GM12878 (cell line): ENCODE data around the gene MRPL46. TPM values are rescaled to one million over a fixed set of nuclear protein-coding genes. Genes with fewer than 3 reads are reported as not detected.

Experiments used
- ATAC-seq: fragments of 200-7000 bp; cut with Tn5 transposase; 3 replicates; pipeline ENCODE4 v1.9.1; 2020; ENCODE audit warnings: mild to moderate bottlenecking, moderate library complexity
- BruUV-seq: library from RNA; stranded (reverse); fragments of 400-500 nt; replicated peaks from 2 replicates; lab custom pipeline; 2021; lab: Mats Ljungman, UMichigan
- CTCF ChIA-PET: fragments of 300-600 bp; sonication (Branson Sonifier 250); formaldehyde crosslinking; extraction: SDS; loops from one replicate; lab custom pipeline; 2021; ENCODE audit warnings: inconsistent platforms; lab: Yijun Ruan, JAX
- POLR2A ChIA-PET: fragments of 350-600 bp; formaldehyde crosslinking; extraction: SDS; loops from one replicate; lab custom pipeline; 2021; ENCODE audit warnings: inconsistent platforms; lab: Charles Lee
- RAD21 ChIA-PET: fragments of 300-600 bp; sonication (Branson Sonifier 250); formaldehyde crosslinking; loops from one replicate; lab custom pipeline; 2023; ENCODE audit warnings: antibody characterized with exemption; ENCODE audit not compliant: unreplicated experiment; lab: Charles Lee
- SMC1A ChIA-PET: fragments of 300-600 bp; sonication (Branson Sonifier 250); formaldehyde crosslinking; loops from one replicate; lab custom pipeline; 2023; ENCODE audit not compliant: unreplicated experiment, uncharacterized antibody; lab: Charles Lee
- DNase-seq: peaks from one replicate; pipeline ENCODE4 v3.0.0-alpha.2; 2011; ENCODE audit warnings: low read depth, low spot score
- FAIRE-seq: peaks from 3 replicates; lab custom pipeline; 2011; peaks lifted over from hg19 to GRCh38; lab: Jason Lieb, UNC
- H2AFZ ChIP-seq: 2 replicates; pipeline ENCODE4 v1.6.0; 2011; ENCODE audit warnings: low read depth, low read length, control low read depth; ENCODE audit not compliant: control insufficient read depth
- H3K27ac ChIP-seq: 2 replicates; pipeline ENCODE4 v1.5.1; 2011; ENCODE audit warnings: control low read depth; ENCODE audit not compliant: control insufficient read depth, insufficient read depth
- H3K27me3 ChIP-seq, 2 experiments: replicated peaks in 1 of 2; 2 replicates each; pipeline versions ENCODE4 v1.6.0 to v1.6.1; 2011; ENCODE audit warnings: low read length in 1 of 2; ENCODE audit not compliant: control insufficient read depth in 2 of 2, insufficient read depth in 2 of 2
- H3K36me3 ChIP-seq, 2 experiments: 2 replicates each; pipeline ENCODE4 v1.5.1; 2011; ENCODE audit warnings: low read length in 1 of 2; ENCODE audit not compliant: control insufficient read depth in 2 of 2, insufficient read depth in 2 of 2
- H3K4me1 ChIP-seq: 2 replicates; pipeline ENCODE4 v1.6.1; 2011; ENCODE audit warnings: mild to moderate bottlenecking, low read length, moderate library complexity, mixed read lengths; ENCODE audit not compliant: control insufficient read depth, insufficient read depth
- H3K4me2 ChIP-seq: 2 replicates; pipeline ENCODE4 v1.6.0; 2011; ENCODE audit warnings: control low read depth; ENCODE audit not compliant: control insufficient read depth, insufficient read depth
- H3K4me3 ChIP-seq: fragments of 200-600 bp; sonication (generic); 2 replicates; pipeline ENCODE4 v1.5.1; 2016
- H3K79me2 ChIP-seq: 2 replicates; pipeline ENCODE4 v1.6.0; 2011; ENCODE audit warnings: low read length; ENCODE audit not compliant: control insufficient read depth, insufficient read depth
- H3K9ac ChIP-seq: 2 replicates; pipeline ENCODE4 v1.8.0; 2011; ENCODE audit warnings: low read length, control low read depth, mixed read lengths; ENCODE audit not compliant: control insufficient read depth, insufficient read depth
- H3K9me3 ChIP-seq: replicated peaks from 3 replicates; pipeline ENCODE4 v1.5.1; 2011; ENCODE audit warnings: mild to moderate bottlenecking, low read length; ENCODE audit not compliant: control insufficient read depth, insufficient read depth
- H4K20me1 ChIP-seq: 2 replicates; pipeline ENCODE4 v1.6.0; 2011; ENCODE audit not compliant: control insufficient read depth, insufficient read depth
- ATF3 ChIP-seq: IDR thresholded peaks from 2 replicates; pipeline ENCODE4 v1.6.1; 2011; ENCODE audit warnings: low read depth, mild to moderate bottlenecking, low read length, moderate library complexity, borderline replicate concordance; ENCODE audit errors: extremely low read depth
- BCLAF1 ChIP-seq: fragments of 450-650 bp; IDR thresholded peaks from 2 replicates; pipeline ENCODE4 v1.6.1; 2017; ENCODE audit warnings: antibody characterized with exemption, mild to moderate bottlenecking, moderate library complexity
- CBX3 ChIP-seq: fragments of 200-600 bp; sonication (generic); IDR thresholded peaks from 2 replicates; pipeline ENCODE4 v1.6.1; 2016; ENCODE audit warnings: low read depth, borderline replicate concordance
- CHD4 ChIP-seq: fragments of 200-600 bp; sonication (generic); IDR thresholded peaks from 2 replicates; pipeline ENCODE4 v1.6.1; 2016; ENCODE audit warnings: mild to moderate bottlenecking
- GATAD2B ChIP-seq: fragments of 450-650 bp; conservative IDR thresholded peaks from 2 replicates; pipeline ENCODE4 v1.6.1; 2017; ENCODE audit warnings: low read depth, mild to moderate bottlenecking, moderate library complexity
- MLLT1 ChIP-seq: fragments of 450-650 bp; IDR thresholded peaks from 2 replicates; pipeline ENCODE4 v1.6.1; 2016; ENCODE audit warnings: mild to moderate bottlenecking
- NBN ChIP-seq: fragments of 450-650 bp; IDR thresholded peaks from 2 replicates; pipeline ENCODE4 v1.6.1; 2016
- POLR2A ChIP-seq: IDR thresholded peaks from 2 replicates; pipeline ENCODE4 v1.6.1; 2011; ENCODE audit warnings: low read depth, mild to moderate bottlenecking, low read length
- RAD51 ChIP-seq: fragments of 450-650 bp; IDR thresholded peaks from 2 replicates; pipeline ENCODE4 v1.6.1; 2016; ENCODE audit warnings: moderate library complexity, mild to moderate bottlenecking, inconsistent platforms
- ZNF207 ChIP-seq: fragments of 450-650 bp; IDR thresholded peaks from 2 replicates; pipeline ENCODE4 v1.6.1; 2014; ENCODE audit warnings: antibody characterized with exemption, mild to moderate bottlenecking, borderline replicate concordance
- ZNF622 ChIP-seq: fragments of 450-650 bp; IDR thresholded peaks from 2 replicates; pipeline ENCODE4 v1.6.1; 2017; ENCODE audit warnings: mild to moderate bottlenecking, inconsistent platforms
- ZNF687 ChIP-seq: fragments of 450-650 bp; IDR thresholded peaks from 2 replicates; pipeline ENCODE4 v1.6.1; 2017; ENCODE audit warnings: mild to moderate bottlenecking, moderate library complexity
- WGBS: methylation state at CpG from one replicate; pipeline ENCODE4 v1.1.6; 2016; ENCODE audit warnings: low lambda C conversion rate; ENCODE audit not compliant: insufficient replicate concordance, insufficient coverage; ENCODE audit errors: missing lambda C conversion rate; 5-methylcytosine and 5-hydroxymethylcytosine counted together
- in situ Hi-C: fragments of 300-500 bp; cut with MboI; formaldehyde crosslinking; loops from 9 replicates; pipeline ENCODE4 v1.14.3; 2018; ENCODE audit warnings: mixed read lengths
- intact Hi-C: fragments of 100-400 bp; cut with micrococcal nuclease; formaldehyde crosslinking; loops from one replicate; pipeline ENCODE4 v1.14.2; 2022; ENCODE audit not compliant: unreplicated experiment
- polyA plus RNA-seq, 11 experiments: library from polyadenylated mRNA; depleted of rRNA in 4 of 11; unstranded in 6 of 11; stranded (reverse) in 5 of 11; fragments of >200 nt; fragmentation: Nextera tagmentation in 4 of 11; fragmentation: Illumina TruSeq in 1 of 11; extraction: Ambion mirVana in 4 of 11; extraction: Trizol in 1 of 11; gene quantifications; 1 replicate in 1 of 11; 2 replicates in 10 of 11; pipeline versions ENCODE4 v1.2.1 to v1.2.3, GENCODE V29; 2011 to 2016; ENCODE audit warnings: inconsistent platforms in 2 of 11, missing spikeins in 2 of 11, low read depth in 1 of 11
- total RNA-seq, 4 experiments: library from RNA; depleted of rRNA in 3 of 4; stranded (reverse); fragments of >200 nt in 3 of 4; fragmentation: Illumina TruSeq in 1 of 4; extraction: Trizol in 1 of 4; gene quantifications; 2 replicates each; pipeline versions ENCODE4 v1.2.1 to v1.2.3, GENCODE V29; 2013 to 2021

The MRPL46 gene
- total and polyA plus RNA-seq, 10 of the 15 experiments (the other 5 are each of a cell fraction or from before 2014, with no cell fraction given), result 37.4 to 96.7 (median 52.9) TPM

- Histone ChIP-seq H3K27ac (no peak overlapping the region), H2AFZ (no peak overlapping the region), H3K9ac (no peak overlapping the region), H4K20me1 (no peaks in the 10 kb centered on the region), H3K4me3 (no peak overlapping the region), H3K27me3 (no peaks in the 10 kb centered on the region), H3K36me3 (peaks cover 10 to 20% of the 10 kb centered on the region in 2 experiments), H3K9me3 (no peaks in the 10 kb centered on the region), H3K79me2 (peaks cover 31% of the 10 kb centered on the region), H3K4me1 (peaks cover 3% of the 10 kb centered on the region; the same call in 1 of the 2 replicates), H3K4me2 (no peak overlapping the region)
- intact Hi-C loops (no loop called here), in situ Hi-C loops (no loop called here)
- CTCF ChIA-PET, result interaction anchor here (1.2 to 4.1 kb wide), 3 partner anchors 8 to 13 kb away, joined by 3 to 24 read pairs (median 5); no protein-coding TSS in a partner anchor
- BruUV-seq, result no TSS peak
- RAD21 ChIA-PET, result no interaction called here
- no peak for DNase-seq
- ATAC-seq, result no peak
- WGBS, result 44% methylated on average over 2 of the region's 2 CpGs
- SMC1A ChIA-PET, result interaction anchor here (0.9 kb wide), 1 partner anchor 8 kb away, joined by 3 read pairs; no protein-coding TSS in a partner anchor
- POLR2A ChIA-PET, result no interaction called here
- FAIRE-seq, result no peak
- TF ChIP-seq ZNF687 (no peak), CHD4 (no peak), ZNF207 (no peak), NBN (no peak), BCLAF1 (no peak), ATF3 (no peak), RAD51 (no peak), ZNF622 (no peak), CBX3 (no peak), MLLT1 (no peak), GATAD2B (no peak), POLR2A (no peak)
Measured at GRCh38 chr15:88463870-88464532, 3.2 kb downstream of the MRPL46 start.
